Ectodermal cell (in vitro differentiated cells): ENCODE data around the gene PPFIA2.
"Not testable (repeated sequence)": the region's sequence is repeated elsewhere in the genome, so short reads cannot be mapped to it uniquely, and the experiment has no call there.

Experiments
- H3K27ac ChIP-seq: 2 replicates; pipeline ENCODE4 v1.7.0; 2013; ENCODE audit warnings: mild to moderate bottlenecking, low read depth, low read length; ENCODE audit not compliant: insufficient read depth, poor library complexity, severe bottlenecking
- H3K27me3 ChIP-seq: 2 replicates; pipeline ENCODE4 v1.7.0; 2013; ENCODE audit warnings: mild to moderate bottlenecking, low read length; ENCODE audit not compliant: insufficient read depth, control insufficient read depth, poor library complexity, severe bottlenecking
- H3K36me3 ChIP-seq: one replicate; pipeline ENCODE4 v1.7.0; 2013; ENCODE audit warnings: low read length; ENCODE audit not compliant: control insufficient read depth, insufficient read depth
- H3K4me1 ChIP-seq: one replicate; pipeline ENCODE4 v1.7.0; 2013; ENCODE audit warnings: low read length; ENCODE audit not compliant: control insufficient read depth, insufficient read depth
- H3K4me3 ChIP-seq: 2 replicates; pipeline ENCODE4 v1.7.0; 2013; ENCODE audit warnings: low read depth, low read length, control low read depth; ENCODE audit not compliant: insufficient read depth
- H3K9me3 ChIP-seq: 2 replicates; pipeline ENCODE4 v1.7.0; 2013; ENCODE audit warnings: mild to moderate bottlenecking, low read length, moderate library complexity; ENCODE audit not compliant: control insufficient read depth
- WGBS, 2 experiments: methylation state at CpG; one replicate each; pipeline ENCODE4 v1.1.7; 2013; ENCODE audit warnings: missing lambda C conversion rate in 2 of 2; 5-methylcytosine and 5-hydroxymethylcytosine counted together

The PPFIA2 gene

DNA sequence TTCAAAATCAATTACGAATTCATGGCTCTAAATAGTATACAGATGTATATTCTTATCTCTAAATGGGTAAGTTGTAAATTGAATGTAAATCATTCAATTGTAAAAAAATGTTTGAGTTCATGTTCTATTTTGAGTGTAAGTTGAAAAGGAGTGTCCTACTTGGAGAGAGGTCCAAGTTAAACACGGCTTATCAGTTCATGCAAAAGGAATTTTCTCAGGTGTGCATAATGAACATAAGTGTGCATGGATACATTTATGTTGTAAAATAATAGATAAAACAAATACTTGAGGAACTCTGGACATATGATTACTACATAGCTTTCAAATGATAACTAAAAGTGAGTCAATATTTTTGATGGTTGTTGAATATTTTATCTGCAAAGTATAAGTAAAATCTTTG is 79.5 kb downstream of the PPFIA2 start:
- Histone ChIP-seq H3K4me1 (no peaks in the 10 kb centered on the region), H3K4me3 (no peak overlapping the region), H3K9me3 (no peaks in the 10 kb centered on the region), H3K27ac (no peak overlapping the region), H3K36me3 (no peaks in the 10 kb centered on the region), H3K27me3 (no peaks in the 10 kb centered on the region)
- WGBS, 2 experiments = 91 to 97% methylated on average over 1 to 2 of the region's 2 CpGs

DNA sequence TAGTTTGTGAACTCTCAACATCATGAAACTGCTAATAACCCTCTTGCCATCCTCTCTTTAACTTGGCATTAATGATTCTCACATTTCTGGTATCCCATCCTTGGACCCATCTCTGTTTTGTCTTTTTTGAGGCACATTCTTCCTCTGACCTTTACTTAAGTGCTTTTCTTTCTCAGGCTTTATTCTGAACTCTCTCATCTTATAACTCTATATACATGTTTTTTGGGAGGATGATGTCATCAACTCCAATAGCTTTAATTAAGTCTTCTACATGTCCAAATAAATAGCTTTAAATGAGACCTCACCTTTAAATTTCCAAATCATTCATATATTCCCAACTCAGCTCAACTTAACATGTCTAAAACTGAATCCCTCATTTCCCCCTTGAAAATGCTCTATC is 88.4 kb downstream of the PPFIA2 start:
- Histone ChIP-seq H3K36me3 (no peaks in the 10 kb centered on the region), H3K27me3 (no peaks in the 10 kb centered on the region), H3K4me3 (no peak overlapping the region), H3K4me1 (no peaks in the 10 kb centered on the region), H3K27ac (no peak overlapping the region), H3K9me3 (no peaks in the 10 kb centered on the region)

DNA sequence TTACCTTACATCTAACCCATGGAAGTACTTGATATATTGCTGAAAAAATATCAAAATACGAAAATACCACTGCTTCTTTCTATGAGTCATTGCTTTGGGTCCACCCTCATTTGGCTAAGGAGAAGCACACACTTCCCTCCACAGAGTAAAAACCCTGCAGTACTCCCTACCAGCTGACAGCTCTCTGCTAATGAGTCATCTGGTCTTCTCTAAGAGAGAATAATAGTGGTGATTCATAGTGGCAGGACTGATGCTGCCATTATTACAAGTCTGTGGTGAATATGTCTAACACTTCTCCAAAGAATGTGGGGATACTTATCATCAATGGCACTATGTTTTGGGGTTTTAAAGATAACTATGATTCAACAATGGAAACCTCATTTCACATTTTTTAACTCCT is 90.7 kb downstream of the PPFIA2 start:
- 27 to 36% methylated on average over 1 of the region's 1 CpG for WGBS, 2 experiments
- H3K4me3 ChIP-seq = no peak overlapping the region
- H3K27me3 ChIP-seq = no peaks in the 10 kb centered on the region
- H3K36me3 ChIP-seq = no peaks in the 10 kb centered on the region
- H3K27ac ChIP-seq = no peak overlapping the region
- no peaks in the 10 kb centered on the region for H3K9me3 ChIP-seq
- no peaks in the 10 kb centered on the region for H3K4me1 ChIP-seq

DNA sequence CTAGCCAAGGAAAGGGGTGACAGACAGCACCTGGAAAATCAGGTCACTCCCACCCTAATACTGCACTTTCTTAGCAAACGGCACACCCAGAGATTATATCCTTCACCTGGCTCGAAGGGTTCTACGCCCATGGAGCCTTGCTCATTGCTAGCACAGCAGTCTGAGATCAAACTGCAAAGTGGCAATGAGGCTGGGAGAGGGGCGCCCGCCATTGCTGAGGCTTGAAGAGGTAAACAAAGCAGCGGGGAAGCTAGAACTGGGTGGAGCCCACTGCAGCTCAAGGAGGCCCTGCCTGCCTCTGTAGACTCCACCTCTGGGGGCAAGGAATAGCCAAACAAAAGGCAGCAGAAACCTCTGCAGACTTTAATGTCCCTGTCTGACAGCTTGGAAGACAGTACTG is 99.8 kb downstream of the PPFIA2 start:
- H3K27me3 ChIP-seq, H3K27ac ChIP-seq: not testable (repeated sequence)
- 92 to 93% methylated on average over 6 of the region's 6 CpGs for WGBS, 2 experiments

GRCh38 chr12:81644503-81644902 is 114.6 kb downstream of the PPFIA2 start:
- no peak overlapping the region for H3K27ac ChIP-seq
- WGBS, 2 experiments = no CpG with 5 or more reads among the region's 1 CpG
- H3K36me3 ChIP-seq = no peaks in the 10 kb centered on the region
- H3K4me3 ChIP-seq = no peak overlapping the region
- H3K9me3 ChIP-seq = no peaks in the 10 kb centered on the region
- no peaks in the 10 kb centered on the region for H3K4me1 ChIP-seq
- no peaks in the 10 kb centered on the region for H3K27me3 ChIP-seq

More for the DNA sequence above, 99.8 kb downstream of the PPFIA2 start:
- not testable (repeated sequence) for H3K4me1 ChIP-seq, H3K4me3 ChIP-seq, H3K36me3 ChIP-seq, H3K9me3 ChIP-seq

GRCh38 chr12:81639196-81639595 is 120.0 kb downstream of the PPFIA2 start:
- H3K9me3 ChIP-seq = no peaks in the 10 kb centered on the region
- no peaks in the 10 kb centered on the region for H3K36me3 ChIP-seq
- no peak overlapping the region for H3K27ac ChIP-seq
- WGBS, 2 experiments = no CpG with 5 or more reads among the region's 1 CpG
- no peaks in the 10 kb centered on the region for H3K4me1 ChIP-seq
- H3K4me3 ChIP-seq = no peak overlapping the region
- H3K27me3 ChIP-seq = no peaks in the 10 kb centered on the region

- no peaks in the 10 kb centered on the region for H3K36me3 ChIP-seq
- H3K27ac ChIP-seq = no peak overlapping the region
- H3K9me3 ChIP-seq = no peaks in the 10 kb centered on the region
- no peaks in the 10 kb centered on the region for H3K27me3 ChIP-seq
- H3K4me1 ChIP-seq = no peaks in the 10 kb centered on the region
- H3K4me3 ChIP-seq = no peak overlapping the region
These were observed 126.0 kb downstream of the PPFIA2 start for GRCh38 chr12:81633127-81633526.

DNA sequence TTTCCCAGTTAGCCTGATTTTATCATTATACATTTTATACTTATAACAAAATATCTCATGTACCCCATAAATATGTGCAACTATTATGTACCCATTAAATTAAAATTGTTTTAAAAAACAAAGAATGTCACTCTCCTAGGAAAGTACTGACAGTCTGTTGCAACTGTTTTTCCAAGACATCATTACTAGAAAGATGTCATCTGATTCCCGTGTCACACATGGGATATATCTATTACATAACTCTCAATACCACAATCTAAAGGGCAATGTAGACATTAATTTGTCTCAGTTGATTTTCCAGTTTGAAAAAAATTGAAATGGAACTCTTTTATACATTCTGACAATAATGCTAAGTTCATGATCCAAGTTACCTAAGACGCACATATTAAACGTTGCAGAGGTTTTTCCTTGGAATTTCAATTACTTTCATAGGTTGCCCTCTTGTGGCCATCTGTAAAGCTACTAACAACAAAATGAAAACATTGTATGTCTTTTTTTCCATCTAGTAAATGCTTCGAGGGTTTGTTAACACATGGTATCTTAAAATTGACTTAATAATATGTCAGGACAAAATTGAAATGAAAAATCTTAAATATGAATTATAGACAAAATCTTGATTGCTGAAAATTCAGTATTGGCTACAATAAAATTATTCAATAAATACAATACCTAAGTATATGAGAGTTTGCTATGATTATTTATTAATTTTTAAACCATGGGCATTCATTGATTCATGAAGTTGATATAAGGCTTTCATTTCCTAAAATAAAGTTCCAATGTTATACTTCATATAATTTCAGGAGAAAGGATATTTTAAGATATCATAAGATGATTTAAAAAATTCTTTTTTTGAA is 131.6 kb downstream of the PPFIA2 start:
- 42 to 47% methylated on average over 3 of the region's 4 CpGs for WGBS, 2 experiments
- H3K27me3 ChIP-seq = no peaks in the 10 kb centered on the region

GRCh38 chr12:81626406-81626805 is 132.7 kb downstream of the PPFIA2 start:
- no peaks in the 10 kb centered on the region for H3K4me1 ChIP-seq
- 100% methylated on average over 1 of the region's 1 CpG; no CpG with 5 or more reads in 1 of the 2 experiments for WGBS, 2 experiments
- no peak overlapping the region for H3K27ac ChIP-seq
- H3K36me3 ChIP-seq = no peaks in the 10 kb centered on the region
- H3K4me3 ChIP-seq = no peak overlapping the region
- no peaks in the 10 kb centered on the region for H3K27me3 ChIP-seq
- no peaks in the 10 kb centered on the region for H3K9me3 ChIP-seq

More for the DNA sequence above, 131.6 kb downstream of the PPFIA2 start:
- Histone ChIP-seq H3K27ac (no peak overlapping the region), H3K36me3 (no peaks in the 10 kb centered on the region), H3K4me3 (no peak overlapping the region), H3K9me3 (no peaks in the 10 kb centered on the region), H3K4me1 (no peaks in the 10 kb centered on the region)

GRCh38 chr12:81617915-81618314 is 141.2 kb downstream of the PPFIA2 start:
- Histone ChIP-seq H3K4me3 (no peak overlapping the region), H3K27me3 (no peaks in the 10 kb centered on the region), H3K9me3 (no peaks in the 10 kb centered on the region), H3K36me3 (no peaks in the 10 kb centered on the region), H3K4me1 (no peaks in the 10 kb centered on the region), H3K27ac (no peak overlapping the region)
- 90 to 93% methylated on average over 1 of the region's 2 CpGs for WGBS, 2 experiments
